Lower lobe of right lung (tissue), 2 donors: ENCODE results near the gene ZC3H10. TPM values are rescaled to one million over a fixed set of nuclear protein-coding genes. Genes with fewer than 3 reads are reported as not detected.
A peak's percentile ranks its signal among the peaks of the same experiment; 100 is the strongest.
"Not testable (repeated sequence)": the region's sequence is repeated elsewhere in the genome, so short reads cannot be mapped to it uniquely, and the experiment has no call there.

ENCODE experiments used
- ATAC-seq, 2 donors: fragments of 200-7000 bp; cut with Tn5 transposase; one replicate each; pipeline ENCODE4 v1.9.1; 2020 to 2022; ENCODE audit warnings: mild to moderate bottlenecking in 2 of 2, moderate library complexity in 2 of 2
- DNase-seq: peaks from one replicate; pipeline ENCODE4 v3.0.0-alpha.2; 2020
- H3K27ac ChIP-seq: fragments of 200-600 bp; one replicate; pipeline ENCODE4 v1.8.0; 2022
- H3K27me3 ChIP-seq: fragments of 200-600 bp; one replicate; pipeline ENCODE4 v1.8.0; 2022; ENCODE audit warnings: low read depth
- H3K36me3 ChIP-seq: fragments of 200-600 bp; one replicate; pipeline ENCODE4 v1.8.0; 2022; ENCODE audit warnings: mild to moderate bottlenecking
- H3K4me1 ChIP-seq: fragments of 200-600 bp; one replicate; pipeline ENCODE4 v1.8.0; 2022
- H3K4me3 ChIP-seq: fragments of 200-600 bp; one replicate; pipeline ENCODE4 v1.8.0; 2022; ENCODE audit warnings: mild to moderate bottlenecking
- H3K9me3 ChIP-seq: fragments of 200-600 bp; one replicate; pipeline ENCODE4 v1.8.0; 2022
- intact Hi-C: fragments of 100-400 bp; cut with DNase I; formaldehyde crosslinking; loops from one replicate; pipeline ENCODE4 v1.11.0; 2022
- total RNA-seq: library from RNA; stranded (reverse); fragmentation: NEBNext Ultra II Directional; extraction: Animal tissue kit (Norgen Biotek cat#: 25700); gene quantifications from one replicate; pipeline ENCODE4 v1.2.1, GENCODE V29; 2021
- TF ChIP-seq, protein P1 (sequence below): fragments of 200-600 bp; IDR thresholded peaks from one replicate; pipeline ENCODE4 v1.8.0; 2022; ENCODE audit warnings: antibody characterized with exemption, mild to moderate bottlenecking
- donor health status: DM: no; HTN: yes; CAD: no; lungs with severe emphysema.

ZC3H10 gene
- total RNA-seq, 1 donor from 2014 or later = 12.5 TPM

DNA sequence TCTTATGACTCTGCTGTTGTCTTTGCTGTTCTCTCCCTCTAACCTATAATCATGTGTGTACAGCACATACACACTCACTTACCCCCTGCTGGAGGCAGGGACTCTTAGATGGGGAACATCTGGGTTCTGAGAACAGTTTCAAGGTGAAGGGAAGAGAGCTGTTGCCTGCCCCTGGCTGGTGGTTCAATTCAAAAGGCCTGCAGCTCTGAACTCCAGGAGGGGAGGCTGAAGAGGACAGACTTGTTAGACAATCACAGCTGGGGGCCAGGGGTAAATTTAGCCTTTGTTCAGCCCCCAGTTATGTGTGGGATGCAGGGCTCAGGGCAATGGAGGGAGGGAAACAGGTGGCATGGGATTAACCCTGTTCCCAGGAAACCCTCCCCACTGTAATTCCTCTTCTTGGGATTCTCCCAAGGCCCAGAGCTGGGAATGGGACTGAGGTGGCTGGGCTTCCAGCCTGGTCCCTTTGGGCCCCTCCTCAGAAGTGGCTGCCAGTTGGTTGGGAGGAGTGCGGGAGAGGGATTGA, 36.2 kb downstream of the ZC3H10 start:
- peaks cover under 1% of the 10 kb centered on the region for H3K36me3 ChIP-seq
- no peak overlapping the region for H3K27ac ChIP-seq
- intact Hi-C loops = no loop called here
- ATAC-seq (no peak), DNase-seq (peak; percentile 14)
- H3K4me1 ChIP-seq = peaks cover 30% of the 10 kb centered on the region
- H3K27me3 ChIP-seq = no peaks in the 10 kb centered on the region
- TF ChIP-seq, protein P1, sequence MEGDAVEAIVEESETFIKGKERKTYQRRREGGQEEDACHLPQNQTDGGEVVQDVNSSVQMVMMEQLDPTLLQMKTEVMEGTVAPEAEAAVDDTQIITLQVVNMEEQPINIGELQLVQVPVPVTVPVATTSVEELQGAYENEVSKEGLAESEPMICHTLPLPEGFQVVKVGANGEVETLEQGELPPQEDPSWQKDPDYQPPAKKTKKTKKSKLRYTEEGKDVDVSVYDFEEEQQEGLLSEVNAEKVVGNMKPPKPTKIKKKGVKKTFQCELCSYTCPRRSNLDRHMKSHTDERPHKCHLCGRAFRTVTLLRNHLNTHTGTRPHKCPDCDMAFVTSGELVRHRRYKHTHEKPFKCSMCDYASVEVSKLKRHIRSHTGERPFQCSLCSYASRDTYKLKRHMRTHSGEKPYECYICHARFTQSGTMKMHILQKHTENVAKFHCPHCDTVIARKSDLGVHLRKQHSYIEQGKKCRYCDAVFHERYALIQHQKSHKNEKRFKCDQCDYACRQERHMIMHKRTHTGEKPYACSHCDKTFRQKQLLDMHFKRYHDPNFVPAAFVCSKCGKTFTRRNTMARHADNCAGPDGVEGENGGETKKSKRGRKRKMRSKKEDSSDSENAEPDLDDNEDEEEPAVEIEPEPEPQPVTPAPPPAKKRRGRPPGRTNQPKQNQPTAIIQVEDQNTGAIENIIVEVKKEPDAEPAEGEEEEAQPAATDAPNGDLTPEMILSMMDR = no peak
- no peak overlapping the region for H3K4me3 ChIP-seq
- no peaks in the 10 kb centered on the region for H3K9me3 ChIP-seq

DNA sequence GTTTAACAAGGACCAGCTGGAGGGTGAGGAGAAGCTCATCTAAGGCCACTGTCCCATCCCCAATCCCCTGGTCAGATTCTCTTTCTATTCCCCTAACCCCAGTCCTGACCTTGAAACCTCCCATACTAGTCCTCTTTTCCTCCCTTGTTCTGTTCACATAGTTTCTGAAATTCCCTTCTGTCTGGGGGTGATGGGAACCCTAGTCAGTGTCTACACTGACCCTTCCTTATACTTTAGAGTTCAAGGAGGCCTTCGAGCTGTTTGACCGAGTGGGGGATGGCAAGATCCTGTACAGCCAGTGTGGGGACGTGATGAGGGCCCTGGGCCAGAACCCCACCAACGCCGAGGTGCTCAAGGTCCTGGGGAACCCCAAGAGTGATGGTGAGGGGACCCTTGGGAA, 36.8 kb downstream of the ZC3H10 start:
- no peak overlapping the region for H3K27ac ChIP-seq
- intact Hi-C loops = no loop called here
- no peak overlapping the region for H3K4me3 ChIP-seq
- no peaks in the 10 kb centered on the region for H3K27me3 ChIP-seq
- TF ChIP-seq, protein P1 = no peak
- DNase-seq (no peak), ATAC-seq (no peak)
- H3K4me1 ChIP-seq = peaks cover 35% of the 10 kb centered on the region
- H3K36me3 ChIP-seq = peaks cover 5% of the 10 kb centered on the region
- no peaks in the 10 kb centered on the region for H3K9me3 ChIP-seq

DNA sequence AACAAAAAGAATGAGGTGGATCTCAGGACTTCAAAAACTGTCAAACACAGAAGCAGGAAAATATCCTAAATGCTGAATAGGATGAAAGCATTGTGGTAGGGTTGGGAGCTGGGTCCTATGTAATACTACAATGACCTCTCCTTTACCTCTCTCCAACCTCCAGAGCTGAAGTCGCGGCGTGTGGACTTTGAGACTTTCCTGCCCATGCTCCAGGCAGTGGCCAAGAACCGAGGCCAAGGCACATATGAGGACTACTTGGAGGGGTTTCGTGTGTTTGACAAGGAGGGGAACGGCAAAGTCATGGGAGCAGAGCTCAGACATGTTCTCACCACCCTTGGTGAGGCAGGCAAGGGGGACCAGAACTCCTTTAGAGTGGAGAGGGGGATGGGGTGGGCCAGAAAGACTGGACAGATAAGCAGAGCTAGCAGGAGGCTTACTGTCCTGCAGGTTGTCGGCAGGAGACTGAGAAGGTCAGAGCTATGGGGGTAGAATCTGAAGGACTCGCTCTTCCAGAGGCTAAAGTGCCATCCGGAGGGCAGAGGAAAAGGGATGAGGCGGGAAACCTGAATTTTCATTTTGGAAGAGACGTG, 37.3 kb downstream of the ZC3H10 start:
- no peaks in the 10 kb centered on the region for H3K27me3 ChIP-seq
- H3K27ac ChIP-seq = no peak overlapping the region
- H3K36me3 ChIP-seq = peaks cover 10% of the 10 kb centered on the region
- DNase-seq (no peak), ATAC-seq (no peak)
- H3K4me3 ChIP-seq = no peak overlapping the region
- TF ChIP-seq, protein P1 = no peak
- no peaks in the 10 kb centered on the region for H3K9me3 ChIP-seq
- intact Hi-C loops = no loop called here
- H3K4me1 ChIP-seq = peaks cover 40% of the 10 kb centered on the region

DNA sequence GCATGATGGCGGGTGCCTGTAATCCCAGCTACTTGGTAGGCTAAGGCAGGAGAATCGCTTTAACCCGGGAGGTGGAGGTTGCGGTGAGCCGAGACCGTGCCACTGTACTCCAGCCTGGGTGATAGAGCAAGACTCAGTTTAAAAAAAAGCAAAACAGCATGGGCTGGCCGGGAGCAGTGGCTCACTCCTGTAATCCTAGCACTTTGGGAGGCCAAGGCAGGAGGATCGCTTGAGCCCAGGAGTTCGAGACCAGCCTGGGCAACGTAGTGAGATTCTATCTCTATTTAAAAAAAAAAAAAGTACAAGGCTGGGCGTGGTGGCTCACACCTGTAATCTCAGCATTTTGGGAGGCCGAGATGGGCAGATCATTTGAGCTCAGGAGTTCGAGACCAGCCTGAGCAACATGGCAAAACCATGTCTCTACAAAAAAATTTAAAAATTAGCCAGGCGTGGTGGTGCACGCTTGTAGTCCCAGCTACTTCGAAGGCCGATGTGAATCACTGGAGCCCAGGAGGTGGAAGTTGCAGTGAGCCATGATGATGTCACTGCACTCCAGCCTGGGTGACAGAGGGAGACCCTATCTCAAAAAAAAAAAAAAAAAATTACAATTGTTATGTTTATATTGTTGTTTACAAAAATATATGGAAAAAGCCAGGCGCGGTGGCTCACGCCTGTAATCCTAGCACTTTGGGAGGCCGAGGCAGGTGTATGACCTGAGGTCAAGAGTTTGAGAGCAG, 38.6 kb downstream of the ZC3H10 start:
- ATAC-seq, intact Hi-C loops: not testable (repeated sequence)
- peaks cover 43% of the 10 kb centered on the region for H3K4me1 ChIP-seq

DNA sequence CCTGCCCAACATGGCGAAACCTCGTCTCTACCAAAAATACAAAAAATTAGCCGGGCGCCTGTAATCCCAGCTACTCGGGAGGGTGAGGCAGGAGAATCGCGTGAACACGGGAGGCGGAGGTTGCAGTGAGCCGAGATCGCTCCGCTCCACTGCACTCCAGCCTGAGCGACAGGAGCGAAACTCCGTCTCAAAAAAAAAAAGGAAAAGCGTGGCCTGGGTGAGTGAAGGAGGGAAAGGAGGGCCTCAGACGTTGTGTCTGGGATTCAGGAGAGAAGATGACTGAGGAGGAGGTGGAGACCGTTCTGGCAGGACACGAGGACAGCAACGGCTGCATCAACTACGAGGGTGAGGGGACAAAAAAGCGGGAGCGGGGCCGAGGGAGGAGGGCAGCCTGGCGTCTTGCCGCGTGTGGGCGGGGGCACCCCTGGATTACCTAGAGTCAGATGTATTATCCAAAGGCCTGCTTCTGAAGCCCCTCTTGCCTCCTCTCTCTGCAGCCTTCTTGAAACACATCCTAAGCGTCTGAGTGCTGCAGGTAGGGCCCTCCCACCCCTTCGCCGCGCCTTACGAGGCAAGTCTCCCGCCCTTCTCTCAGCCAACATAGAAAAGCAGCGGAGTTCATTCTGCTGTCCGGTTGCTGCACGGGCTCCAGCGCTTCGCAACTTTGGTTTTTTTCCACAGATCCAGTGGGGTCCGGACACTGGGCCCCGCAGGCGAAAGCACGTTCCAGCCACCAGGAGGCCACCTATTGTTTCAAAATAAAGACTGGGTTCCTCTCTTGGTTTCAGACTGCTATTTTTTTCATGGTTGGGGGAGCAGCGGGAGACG, 39.3 kb downstream of the ZC3H10 start:
- TF ChIP-seq, protein P1 = peak; percentile 68
- no peaks in the 10 kb centered on the region for H3K9me3 ChIP-seq
- no peaks in the 10 kb centered on the region for H3K27me3 ChIP-seq
- peaks cover 48% of the 10 kb centered on the region for H3K4me1 ChIP-seq
- peak overlapping the region; percentile 96 for H3K27ac ChIP-seq
- ATAC-seq (peak; percentile 65 to 68), DNase-seq (peak; percentile 80)
- intact Hi-C loops = no loop called here
- peak overlapping the region; percentile 88 for H3K4me3 ChIP-seq
- H3K36me3 ChIP-seq = peaks cover 31% of the 10 kb centered on the region

More for the DNA sequence above, 38.6 kb downstream of the ZC3H10 start:
- peaks cover 23% of the 10 kb centered on the region for H3K36me3 ChIP-seq
- not testable (repeated sequence) for H3K27me3 ChIP-seq, H3K9me3 ChIP-seq, DNase-seq
- peak overlapping the region; percentile 88 for H3K4me3 ChIP-seq
- H3K27ac ChIP-seq = peak overlapping the region; percentile 96
